ENCODE data around the gene KXD1. TPM values are rescaled to one million over a fixed set of nuclear protein-coding genes. Genes with fewer than 3 reads are reported as not detected.

The KXD1 gene
- total and polyA plus RNA-seq, 10 of the 15 experiments (the other 5 are each of a cell fraction or from before 2014, with no cell fraction given): 27.5 to 209 (median 129) TPM

GRCh38 chr19:18526316-18526715 is 31.4 kb upstream of the KXD1 start:
- TF ChIP-seq ZNF687 (IDR thresholded peaks at IDR 0.05) (no peak), RFX5 (IDR thresholded peaks at IDR 0.05; ENCODE audit: low read depth, low read length) (no peak), CEBPB (IDR thresholded peaks at IDR 0.05; ENCODE audit: borderline replicate concordance in 1 of 2, low read depth in 2 of 2, low read length in 2 of 2) (no peak), SIX5 (IDR thresholded peaks at IDR 0.05; ENCODE audit: low read depth, low read length, severe bottlenecking) (no peak), POLR2AphosphoS5 (IDR thresholded peaks at IDR 0.05; ENCODE audit: low read length) (no peak), EED (IDR thresholded peaks at IDR 0.05; ENCODE audit: low read depth) (no peak), IKZF2 (IDR thresholded peaks at IDR 0.05) (no peak), IKZF1 (conservative IDR thresholded peaks at IDR 0.05) (no peak), FOXK2 (IDR thresholded peaks at IDR 0.05) (no peak), REST (IDR thresholded peaks at IDR 0.05; ENCODE audit: low read depth, low read length) (no peak), RELA (IDR thresholded peaks at IDR 0.05; ENCODE audit: borderline replicate concordance, partially characterized antibody) (no peak), MXI1 (IDR thresholded peaks at IDR 0.05; ENCODE audit: low read depth, low read length) (no peak), MYB (IDR thresholded peaks at IDR 0.05; ENCODE audit: borderline replicate concordance, low read depth, low read length) (no peak)
- ATAC-seq: no peak
- Histone ChIP-seq H3K4me2 (ENCODE audit: control insufficient read depth, insufficient read depth) (no peak overlapping the region), H3K36me3 (ENCODE audit: control insufficient read depth in 2 of 2, insufficient read depth in 2 of 2, low read length in 1 of 2) (no peaks in the 10 kb centered on the region), H2AFZ (ENCODE audit: control insufficient read depth, low read depth, low read length) (no peak overlapping the region), H3K79me2 (ENCODE audit: control insufficient read depth, insufficient read depth, low read length) (peaks cover 6% of the 10 kb centered on the region), H3K9me3 (replicated peaks; ENCODE audit: control insufficient read depth, insufficient read depth, low read length) (no peaks in the 10 kb centered on the region), H3K4me3 (no peak overlapping the region), H3K4me1 (ENCODE audit: control insufficient read depth, insufficient read depth, low read length) (no peaks in the 10 kb centered on the region), H3K27me3 (replicated peaks in 1 of 2; ENCODE audit: control insufficient read depth in 2 of 2, insufficient read depth in 2 of 2, low read length in 1 of 2) (no peaks in the 10 kb centered on the region), H4K20me1 (ENCODE audit: control insufficient read depth, insufficient read depth) (no peaks in the 10 kb centered on the region), H3K27ac (ENCODE audit: control insufficient read depth, insufficient read depth) (no peak overlapping the region), H3K9ac (ENCODE audit: control insufficient read depth, insufficient read depth, low read length) (no peak overlapping the region)
- intact Hi-C loops (cut with micrococcal nuclease; ENCODE audit: unreplicated experiment) (no loop called here), in situ Hi-C loops (cut with MboI) (no loop called here)
- WGBS (ENCODE audit: insufficient coverage, insufficient replicate concordance, low lambda C conversion rate, missing lambda C conversion rate): 61% methylated on average over 7 of the region's 9 CpGs
- BruUV-seq (replicated peaks): no TSS peak
- SMC1A ChIA-PET (ENCODE audit: uncharacterized antibody, unreplicated experiment): no interaction called here
- RAD21 ChIA-PET (ENCODE audit: unreplicated experiment): interaction anchor here (0.9 kb wide), 1 partner anchor 113 kb away, joined by 4 read pairs; no protein-coding TSS in a partner anchor
- DNase-seq (ENCODE audit: low read depth, low spot score): no peak
- CTCF ChIA-PET: interaction anchor here (0.6 kb wide), 1 partner anchor 78 kb away, joined by 3 read pairs; no protein-coding TSS in a partner anchor
- POLR2A ChIA-PET: interaction anchor here (1.6 kb wide), 1 partner anchor 18 kb away, joined by 4 read pairs; the partner anchor contains the start of gene FKBP8
- no peak for FAIRE-seq
